ENCODE data around the gene FDPS.

GRCh38 chr1:155307247-155307740 lies 1.4 kb upstream of the FDPS start:
- TF ChIP-seq POLR2A (IDR thresholded peaks at IDR 0.05) (no peak), CTCF (IDR thresholded peaks at IDR 0.05) (peak in 2 of 6 experiments; percentile 29 to 31), POLR2AphosphoS5 (IDR thresholded peaks at IDR 0.05) (no peak)

Measured in upper lobe of left lung (tissue), 4 donors.